Thyroid gland (tissue), 4 donors: ENCODE data around the gene TXLNA.

Experiments
- POLR2A ChIP-seq, 2 donors: fragments of 450-650 bp; IDR thresholded peaks; one replicate each; pipeline ENCODE4 v1.6.1; 2017; ENCODE audit warnings: antibody characterized with exemption in 2 of 2, mild to moderate bottlenecking in 2 of 2, moderate library complexity in 1 of 2
- TF ChIP-seq, protein P1 (sequence below), 6 experiments: fragments of 200-600 bp in 3 of 6; fragments of 450-650 bp in 3 of 6; sonication (generic) in 3 of 6; IDR thresholded peaks; one replicate each; pipeline ENCODE4 v1.5.1; 2016 to 2019; ENCODE audit warnings: antibody characterized with exemption in 6 of 6, mild to moderate bottlenecking in 2 of 6, inconsistent platforms in 1 of 6, moderate library complexity in 1 of 6

DNA sequence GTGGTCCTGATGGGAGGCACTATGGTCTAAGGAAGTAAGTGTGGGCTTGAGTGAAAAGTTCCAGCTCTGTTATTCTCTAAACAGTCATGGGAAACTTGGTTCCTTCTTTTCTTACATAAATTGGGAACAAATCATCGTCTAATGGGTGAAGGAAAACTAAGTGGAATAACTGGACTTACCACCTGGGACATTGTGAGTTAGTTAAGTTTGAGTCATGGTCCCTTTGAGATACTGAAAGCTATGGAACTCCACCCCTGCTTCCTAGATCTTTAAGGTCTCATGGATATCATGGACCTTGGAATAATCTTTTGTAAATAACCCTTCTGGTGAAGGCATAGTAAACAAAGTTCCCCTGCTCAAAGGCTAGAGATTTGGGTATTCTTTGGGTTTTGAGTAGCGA, 16.1 kb upstream of the TXLNA start:
- TF ChIP-seq, protein P1, sequence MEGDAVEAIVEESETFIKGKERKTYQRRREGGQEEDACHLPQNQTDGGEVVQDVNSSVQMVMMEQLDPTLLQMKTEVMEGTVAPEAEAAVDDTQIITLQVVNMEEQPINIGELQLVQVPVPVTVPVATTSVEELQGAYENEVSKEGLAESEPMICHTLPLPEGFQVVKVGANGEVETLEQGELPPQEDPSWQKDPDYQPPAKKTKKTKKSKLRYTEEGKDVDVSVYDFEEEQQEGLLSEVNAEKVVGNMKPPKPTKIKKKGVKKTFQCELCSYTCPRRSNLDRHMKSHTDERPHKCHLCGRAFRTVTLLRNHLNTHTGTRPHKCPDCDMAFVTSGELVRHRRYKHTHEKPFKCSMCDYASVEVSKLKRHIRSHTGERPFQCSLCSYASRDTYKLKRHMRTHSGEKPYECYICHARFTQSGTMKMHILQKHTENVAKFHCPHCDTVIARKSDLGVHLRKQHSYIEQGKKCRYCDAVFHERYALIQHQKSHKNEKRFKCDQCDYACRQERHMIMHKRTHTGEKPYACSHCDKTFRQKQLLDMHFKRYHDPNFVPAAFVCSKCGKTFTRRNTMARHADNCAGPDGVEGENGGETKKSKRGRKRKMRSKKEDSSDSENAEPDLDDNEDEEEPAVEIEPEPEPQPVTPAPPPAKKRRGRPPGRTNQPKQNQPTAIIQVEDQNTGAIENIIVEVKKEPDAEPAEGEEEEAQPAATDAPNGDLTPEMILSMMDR (IDR thresholded peaks at IDR 0.05) = no peak
- TF ChIP-seq POLR2A (IDR thresholded peaks at IDR 0.05) = no peak
